H1 (cell line): ENCODE data around the gene SART1.

Source experiments
- CTCF ChIP-seq, 3 experiments: IDR thresholded peaks; 1 replicate in 2 of 3; 2 replicates in 1 of 3; pipeline versions ENCODE4 v1.5.1 to v1.6.1; 2011; ENCODE audit warnings: low read length in 3 of 3, mild to moderate bottlenecking in 3 of 3, inconsistent platforms in 2 of 3, low read depth in 1 of 3, moderate library complexity in 1 of 3; ENCODE audit not compliant: insufficient read depth in 1 of 3; ENCODE audit errors: control extremely low read depth in 1 of 3
- EP300 ChIP-seq, 2 experiments: IDR thresholded peaks; 1 replicate in 1 of 2; 2 replicates in 1 of 2; pipeline ENCODE4 v1.6.1; 2011 to 2012; ENCODE audit warnings: low read depth in 2 of 2, low read length in 2 of 2, mild to moderate bottlenecking in 2 of 2, borderline replicate concordance in 1 of 2, inconsistent platforms in 1 of 2, moderate library complexity in 1 of 2
- EZH2 ChIP-seq: fragments of 200-600 bp; sonication (generic); IDR thresholded peaks from 2 replicates; pipeline ENCODE4 v1.7.1; 2012; ENCODE audit warnings: low read depth, mild to moderate bottlenecking, moderate library complexity, low read length, inconsistent platforms; ENCODE audit not compliant: severe bottlenecking
- MAFK ChIP-seq: IDR thresholded peaks from 2 replicates; pipeline ENCODE4 v1.6.1; 2012; ENCODE audit warnings: low read depth, mild to moderate bottlenecking, improper control_type of control experiment, low read length
- POLR2A ChIP-seq, 2 experiments: IDR thresholded peaks; 1 replicate in 1 of 2; 2 replicates in 1 of 2; pipeline ENCODE4 v1.6.1; 2011; ENCODE audit warnings: low read depth in 2 of 2, low read length in 2 of 2, mild to moderate bottlenecking in 2 of 2; ENCODE audit errors: control extremely low read depth in 1 of 2
- RBBP5 ChIP-seq: IDR thresholded peaks from 2 replicates; pipeline ENCODE4 v1.7.1; 2012; ENCODE audit warnings: low read depth, mild to moderate bottlenecking, inconsistent platforms, low read length, moderate library complexity, borderline replicate concordance
- TAF7 ChIP-seq: optimal IDR thresholded peaks from 2 replicates; pipeline ENCODE3; 2011; ENCODE audit warnings: low read depth, mild to moderate bottlenecking, inconsistent platforms, low read length, moderate library complexity, borderline replicate concordance
- TBP ChIP-seq: IDR thresholded peaks from 2 replicates; pipeline ENCODE4 v1.6.1; 2011; ENCODE audit warnings: low read depth, low read length, improper control_type of control experiment

GRCh38 chr11:65931773-65932557 is 29.6 kb upstream of the SART1 start:
- TF ChIP-seq TBP (no peak), POLR2A (IDR thresholded peaks at IDR 0.05; ENCODE audit: control extremely low read depth in 1 of 2, low read depth in 2 of 2, low read length in 2 of 2) (no peak), RBBP5 (no peak), EP300 (IDR thresholded peaks at IDR 0.05; ENCODE audit: borderline replicate concordance in 1 of 2, low read depth in 2 of 2, low read length in 2 of 2) (no peak), EZH2 (no peak), MAFK (no peak), CTCF (IDR thresholded peaks at IDR 0.05; ENCODE audit: control extremely low read depth in 1 of 3, insufficient read depth in 1 of 3, low read depth in 1 of 3, low read length in 3 of 3) (peak in 1 of 3 experiments; percentile 28; a peak in 1 of 4 replicates), TAF7 (no peak)
